CD4-positive, alpha-beta T cell treated with Interleukin-10 for 1 hour (primary cell): ENCODE data around the gene SREBF2.
A peak's percentile ranks its signal among the peaks of the same experiment; 100 is the strongest.

Experiments
- DNase-seq: peaks from one replicate; pipeline ENCODE4 v3.0.0-alpha.2; 2020

Gene SREBF2

GRCh38 chr22:41909310-41910049, 76.6 kb downstream of the SREBF2 start:
- DNase-seq = no peak

- DNase-seq = peak; percentile 31
These were observed 77.4 kb downstream of the SREBF2 start for GRCh38 chr22:41910050-41911000.

DNA sequence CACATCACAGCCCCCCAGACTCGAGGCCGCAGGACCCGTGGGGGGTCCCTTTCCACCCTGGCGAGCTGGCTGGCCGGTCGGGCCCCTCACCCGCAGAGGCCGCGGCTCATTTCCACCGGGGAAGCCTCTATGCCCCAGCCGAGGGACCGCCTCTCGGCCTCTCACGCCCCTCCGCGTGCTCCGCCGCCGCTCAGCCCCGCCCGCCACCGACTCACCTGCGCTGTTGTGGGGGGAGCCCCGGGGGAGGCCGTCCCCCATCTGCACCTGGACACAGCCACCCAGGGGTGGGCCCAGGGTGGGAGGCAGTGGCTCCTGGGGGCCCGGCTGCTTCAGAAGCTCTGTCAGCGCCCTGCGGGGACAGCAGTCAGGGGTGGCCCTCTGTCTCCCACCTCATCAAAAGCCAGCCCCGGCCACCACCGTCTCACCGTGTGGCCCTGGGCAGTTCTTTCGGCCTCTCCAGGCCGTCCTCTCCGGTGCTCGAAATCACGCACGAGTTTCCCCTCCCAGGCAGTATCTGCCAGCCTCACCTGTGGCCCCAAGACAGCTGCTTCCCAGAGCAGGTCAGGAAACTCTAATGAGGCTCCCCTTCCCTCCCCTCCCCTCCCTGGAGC, 78.2 kb downstream of the SREBF2 start:
- peak; percentile 27 for DNase-seq

- DNase-seq = no peak
These were observed 79.6 kb downstream of the SREBF2 start for GRCh38 chr22:41912338-41913039.

DNA sequence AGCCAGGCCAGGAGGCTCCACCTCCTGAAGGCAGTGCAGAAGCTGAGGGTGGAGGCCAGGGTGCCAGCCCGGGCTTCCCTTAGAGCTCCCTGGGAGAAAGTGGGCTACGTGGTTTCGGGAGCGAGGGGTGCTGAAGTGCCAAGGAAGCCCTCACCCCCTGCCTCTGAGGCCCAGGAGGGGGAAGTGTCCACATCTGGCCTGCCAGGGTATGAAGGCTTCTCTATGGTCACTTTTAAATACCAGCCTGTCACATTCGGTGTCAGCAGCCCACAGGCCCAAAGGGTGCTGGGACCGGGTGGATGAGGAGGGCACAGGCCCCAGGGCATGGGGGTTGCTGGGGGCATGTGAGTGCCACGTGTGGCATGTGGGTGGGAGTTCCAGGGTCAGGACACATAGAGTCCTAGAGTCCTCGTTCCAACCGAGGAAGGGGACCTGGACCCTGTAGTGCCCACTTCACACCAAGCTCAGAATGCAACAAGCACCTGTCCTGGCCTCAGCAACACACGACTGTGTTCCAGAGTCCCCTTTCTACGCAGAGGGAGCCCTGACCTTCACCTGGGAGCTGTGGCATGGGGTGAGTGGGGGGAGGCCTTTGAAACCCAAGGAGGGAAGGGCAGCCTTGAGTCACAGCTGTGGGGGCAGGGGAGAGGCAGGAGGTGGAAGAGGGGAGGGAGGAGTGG, 80.3 kb downstream of the SREBF2 start:
- DNase-seq = no peak

DNA sequence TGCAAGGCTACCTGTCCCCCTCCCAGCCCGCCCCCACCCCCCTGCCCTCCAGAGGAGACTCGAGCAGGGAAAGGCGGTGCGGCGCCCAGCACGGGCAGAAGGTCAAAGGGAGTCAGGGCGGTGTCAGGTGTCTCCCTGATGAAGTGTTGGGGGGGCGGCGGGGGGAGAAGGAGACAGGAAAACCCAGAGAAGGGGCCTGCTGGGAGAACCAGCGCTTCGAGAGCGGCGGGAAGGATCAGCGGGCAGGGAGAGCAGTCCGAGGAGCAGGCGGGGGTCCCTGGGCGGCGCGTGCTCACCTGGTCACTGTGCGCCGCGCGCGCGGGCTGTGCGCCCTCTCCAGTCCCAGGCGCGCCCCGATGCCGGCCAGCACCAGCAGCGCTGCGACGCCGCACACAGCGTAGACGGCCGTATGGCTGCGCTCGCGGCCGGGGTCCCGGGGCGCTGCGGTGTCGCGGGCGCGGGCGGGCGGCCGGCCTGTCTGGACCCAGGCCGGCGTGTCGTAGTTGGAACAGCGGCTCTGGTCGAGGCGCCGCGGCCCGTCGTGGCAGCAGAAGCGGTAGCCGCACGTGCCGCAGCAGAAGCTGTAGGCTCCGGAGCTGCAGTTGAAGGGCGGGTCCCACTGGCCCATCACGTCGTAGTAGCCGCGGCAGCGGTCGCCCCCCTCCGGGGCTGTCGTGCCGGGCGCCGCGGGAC, 81.1 kb downstream of the SREBF2 start:
- DNase-seq = no peak

DNA sequence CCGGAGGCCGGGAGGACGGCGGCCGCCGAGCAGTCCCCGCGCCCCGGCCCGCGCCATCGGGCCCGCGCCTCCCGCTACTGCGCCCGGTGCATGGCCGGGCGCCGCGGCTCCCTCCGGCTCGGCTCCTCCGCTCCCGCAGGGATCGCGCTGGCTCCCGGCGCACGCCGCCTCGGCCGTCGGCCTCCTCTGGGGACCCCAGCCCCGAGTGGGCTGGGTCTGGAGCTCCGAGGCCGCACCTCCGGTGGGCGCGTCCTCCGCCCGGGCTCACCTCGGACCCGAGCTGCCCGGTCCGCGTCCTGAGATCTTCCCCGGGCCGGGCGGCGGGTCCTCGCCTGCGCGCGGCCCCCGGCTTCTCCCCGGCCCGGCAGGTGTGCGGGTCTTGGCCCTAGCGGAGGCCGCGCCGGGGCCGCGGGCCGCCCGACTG, 81.7 kb downstream of the SREBF2 start:
- DNase-seq = no peak

- DNase-seq = peak; percentile 65
These were observed 82.3 kb downstream of the SREBF2 start, which contains the start of gene SHISA8 for GRCh38 chr22:41915035-41915785. SHISA8 (minus strand) TSS chr22:41915074; CDS start chr22:41914667, 407 bp downstream.

DNA sequence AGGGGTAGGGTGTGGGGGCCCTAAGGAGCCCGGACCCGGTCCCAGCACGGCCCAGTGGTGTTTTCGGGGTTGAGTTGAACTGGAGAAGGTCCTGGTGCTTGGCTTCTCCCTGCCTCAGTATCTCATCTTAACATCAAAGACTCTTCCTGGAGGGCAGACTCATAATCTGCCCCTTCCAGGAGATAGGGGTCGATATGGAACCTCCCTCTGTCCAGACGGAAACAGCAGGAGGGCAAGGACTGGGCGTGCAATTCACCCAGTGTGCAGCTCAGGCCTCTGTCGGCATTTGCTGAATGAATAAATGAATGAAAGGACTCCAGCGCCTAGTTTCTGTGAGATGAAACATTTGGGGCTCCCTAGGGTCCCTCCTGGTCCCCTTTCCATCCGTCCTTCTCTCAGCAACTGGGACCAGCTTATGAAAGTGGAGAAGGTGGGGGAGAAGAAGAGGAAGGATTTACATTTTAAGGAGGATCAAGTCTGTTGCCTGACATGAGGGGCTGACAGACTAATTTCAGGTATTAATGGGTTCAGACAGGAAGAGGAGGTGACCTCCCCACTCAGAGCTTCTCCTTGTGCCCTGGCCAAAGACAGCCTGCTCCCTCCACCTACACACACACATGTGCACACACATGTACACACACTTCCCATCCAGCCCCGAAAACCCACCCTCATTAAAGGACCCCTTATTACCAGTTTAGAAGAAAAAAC, 83.0 kb downstream of the SREBF2 start:
- no peak for DNase-seq

DNA sequence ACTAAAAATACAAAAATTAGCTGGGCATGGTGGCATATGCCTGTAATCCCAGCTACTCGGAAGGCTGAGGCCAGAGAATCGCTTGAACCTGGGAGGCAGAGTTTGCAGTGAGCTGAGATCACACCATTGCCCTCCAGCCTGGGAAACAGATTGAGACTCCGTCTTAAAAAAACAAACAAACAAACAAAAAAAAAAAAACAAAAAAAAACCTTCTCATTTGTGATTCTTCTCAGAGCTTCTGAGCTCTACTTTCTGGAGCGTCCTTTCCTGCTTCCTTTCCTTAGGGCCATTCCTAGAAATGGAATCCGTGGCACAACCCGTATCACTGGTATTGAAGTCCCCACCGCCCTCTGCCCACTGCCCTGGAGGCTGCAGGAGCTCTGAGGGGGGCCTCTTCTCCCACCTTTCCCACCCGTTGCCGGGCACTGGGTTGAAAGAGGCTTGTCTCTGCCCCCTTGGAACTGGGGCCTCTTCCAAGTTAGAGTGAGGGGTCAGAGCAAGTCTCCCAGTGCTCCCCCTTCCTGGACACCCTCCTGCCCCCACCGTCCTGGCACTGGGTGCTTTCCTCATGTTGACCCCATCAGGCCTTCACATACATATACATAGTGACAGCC, 83.9 kb downstream of the SREBF2 start:
- no peak for DNase-seq

DNA sequence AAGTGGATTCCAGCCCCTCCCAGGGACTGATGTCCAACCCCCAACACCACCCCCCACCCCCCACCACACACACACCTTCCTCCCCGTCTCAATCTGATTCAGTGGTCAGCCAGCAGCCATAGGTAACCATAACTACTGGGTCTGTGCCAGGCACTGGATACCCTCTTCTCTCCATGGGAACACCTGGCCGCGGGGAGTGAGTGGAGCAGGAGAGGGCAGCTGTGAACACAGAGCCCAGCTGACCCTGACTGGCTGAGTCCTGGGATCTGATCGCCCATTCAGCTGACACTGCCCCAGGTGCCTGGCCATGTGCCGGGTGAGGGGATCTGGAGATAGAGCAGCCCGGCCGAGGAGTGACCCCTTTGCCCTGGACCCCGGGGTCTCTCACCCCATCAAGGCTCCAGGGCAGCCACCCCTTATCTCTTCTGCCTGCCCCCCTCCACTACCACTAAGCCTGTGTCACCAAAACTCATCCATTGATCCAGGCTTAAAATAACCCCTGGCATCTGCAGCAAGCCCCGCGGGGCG, 84.5 kb downstream of the SREBF2 start:
- DNase-seq = no peak

GRCh38 chr22:41917903-41918791, 85.2 kb downstream of the SREBF2 start:
- no peak for DNase-seq

GRCh38 chr22:41919357-41920224, 86.7 kb downstream of the SREBF2 start:
- DNase-seq = peak; percentile 52

DNA sequence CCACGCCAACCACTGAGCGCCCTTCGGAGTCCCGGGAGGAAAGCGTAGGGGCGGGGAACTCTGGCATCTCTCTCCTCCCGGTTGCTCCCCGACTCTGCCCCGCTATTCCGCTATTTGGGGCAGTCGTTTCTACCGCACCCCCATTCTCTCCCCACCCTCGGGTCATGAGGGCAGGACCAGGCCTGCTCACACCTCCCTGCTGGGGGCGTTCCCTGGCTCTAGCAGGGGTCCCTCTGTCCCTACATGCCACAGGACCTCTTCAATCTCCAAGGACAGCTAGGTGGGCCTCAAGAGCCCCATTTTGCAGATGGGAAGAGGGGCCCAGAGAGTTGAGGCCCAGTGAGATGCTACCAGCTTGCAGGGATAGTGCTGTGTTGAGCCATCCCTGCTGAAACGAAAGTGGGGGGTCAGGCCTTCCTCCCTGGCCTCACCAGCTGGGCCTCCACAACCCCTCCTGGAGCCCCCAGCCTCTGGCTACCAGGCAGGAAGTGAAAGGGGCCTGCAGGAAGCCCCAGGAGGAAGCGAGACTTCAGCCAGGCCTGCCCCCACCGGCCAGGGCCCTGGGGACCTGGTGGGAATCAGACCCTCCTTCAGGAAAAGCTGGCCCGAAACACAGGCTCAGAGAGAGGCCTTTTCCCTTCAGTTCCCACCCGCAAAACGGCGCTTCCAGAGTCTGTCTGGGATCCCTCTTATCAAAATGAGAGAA, 87.5 kb downstream of the SREBF2 start:
- no peak for DNase-seq

DNA sequence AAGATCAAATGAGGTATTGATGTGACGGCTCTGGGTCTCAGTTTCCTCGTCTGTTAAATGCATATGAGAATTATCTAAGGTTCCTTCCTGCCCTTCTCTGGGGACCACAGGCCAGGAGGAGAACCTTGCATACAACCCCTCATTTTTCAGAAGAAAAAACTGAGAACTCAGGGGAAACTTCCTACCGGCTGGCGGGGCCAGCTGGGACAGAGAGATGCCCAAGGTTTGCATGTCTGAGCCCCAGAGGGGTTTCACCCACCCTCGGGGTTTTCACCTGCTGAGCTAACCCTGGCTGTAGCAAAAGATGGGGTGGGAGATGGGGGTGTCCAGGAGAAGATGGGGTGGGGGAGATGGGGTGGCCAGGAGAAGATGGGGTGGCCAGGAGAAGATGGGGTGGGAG, 89.4 kb downstream of the SREBF2 start:
- DNase-seq = no peak

GRCh38 chr22:41922940-41923594, 90.2 kb downstream of the SREBF2 start:
- no peak for DNase-seq
